ENCODE data around the gene TLR6. TPM values are rescaled to one million over a fixed set of nuclear protein-coding genes. Genes with fewer than 3 reads are reported as not detected.

The TLR6 gene
- total RNA-seq, 1 experiment from 2014 or later, result 1.5 TPM

DNA sequence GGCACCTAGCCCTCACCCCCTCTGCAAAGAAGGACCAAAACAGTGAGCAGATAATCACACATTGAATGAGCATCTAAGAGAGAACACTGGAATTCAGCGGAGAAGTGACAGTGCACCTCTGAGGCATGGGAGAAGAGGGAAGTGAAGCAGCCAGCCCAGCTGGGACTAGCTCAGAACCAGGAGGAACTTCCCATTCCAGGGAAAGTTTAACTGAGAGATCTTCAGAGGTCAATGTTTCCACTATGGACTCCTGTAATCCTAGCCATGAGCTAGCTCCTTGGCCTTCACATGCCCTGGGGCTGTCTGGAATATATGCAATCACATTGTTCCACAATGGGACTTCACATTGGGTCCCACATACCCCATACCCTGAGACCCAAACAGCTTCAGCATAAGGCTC, 24.4 kb downstream of the TLR6 start:
- TF ChIP-seq, protein P1, sequence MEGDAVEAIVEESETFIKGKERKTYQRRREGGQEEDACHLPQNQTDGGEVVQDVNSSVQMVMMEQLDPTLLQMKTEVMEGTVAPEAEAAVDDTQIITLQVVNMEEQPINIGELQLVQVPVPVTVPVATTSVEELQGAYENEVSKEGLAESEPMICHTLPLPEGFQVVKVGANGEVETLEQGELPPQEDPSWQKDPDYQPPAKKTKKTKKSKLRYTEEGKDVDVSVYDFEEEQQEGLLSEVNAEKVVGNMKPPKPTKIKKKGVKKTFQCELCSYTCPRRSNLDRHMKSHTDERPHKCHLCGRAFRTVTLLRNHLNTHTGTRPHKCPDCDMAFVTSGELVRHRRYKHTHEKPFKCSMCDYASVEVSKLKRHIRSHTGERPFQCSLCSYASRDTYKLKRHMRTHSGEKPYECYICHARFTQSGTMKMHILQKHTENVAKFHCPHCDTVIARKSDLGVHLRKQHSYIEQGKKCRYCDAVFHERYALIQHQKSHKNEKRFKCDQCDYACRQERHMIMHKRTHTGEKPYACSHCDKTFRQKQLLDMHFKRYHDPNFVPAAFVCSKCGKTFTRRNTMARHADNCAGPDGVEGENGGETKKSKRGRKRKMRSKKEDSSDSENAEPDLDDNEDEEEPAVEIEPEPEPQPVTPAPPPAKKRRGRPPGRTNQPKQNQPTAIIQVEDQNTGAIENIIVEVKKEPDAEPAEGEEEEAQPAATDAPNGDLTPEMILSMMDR (conservative IDR thresholded peaks at IDR 0.05; ENCODE audit: low read depth, low read length), result no peak
- no peak for TF ChIP-seq EZH2 (IDR thresholded peaks at IDR 0.05; ENCODE audit: borderline replicate concordance, low read depth, low read length, poor library complexity, severe bottlenecking)
- H3K27me3 ChIP-seq (replicated peaks; ENCODE audit: insufficient read depth, low read depth, low read length, poor library complexity), result no peaks in the 10 kb centered on the region
- CTCF ChIA-PET, result no interaction called here
- no peaks in the 10 kb centered on the region for H3K9me3 ChIP-seq (ENCODE audit: low read depth, low read length, poor library complexity, severe bottlenecking)
- no peaks in the 10 kb centered on the region for H3K4me1 ChIP-seq (ENCODE audit: insufficient read depth, low read length, poor library complexity, severe bottlenecking)
- POLR2A ChIA-PET (ENCODE audit: low non-redundant PET), result no interaction called here
- no TSS peak for BruUV-seq (replicated peaks)
- H3K36me3 ChIP-seq (ENCODE audit: insufficient read depth, low read length, poor library complexity, severe bottlenecking), result no peaks in the 10 kb centered on the region
- intact Hi-C loops (cut with micrococcal nuclease; ENCODE audit: unreplicated experiment), result no loop called here
- H3K4me3 ChIP-seq (ENCODE audit: low read depth, low read length, poor library complexity, severe bottlenecking), result no peak overlapping the region
- H3K27ac ChIP-seq (ENCODE audit: low read depth, low read length, poor library complexity, severe bottlenecking), result no peak overlapping the region
- no peak for DNase-seq (ENCODE audit: low spot score)

DNA sequence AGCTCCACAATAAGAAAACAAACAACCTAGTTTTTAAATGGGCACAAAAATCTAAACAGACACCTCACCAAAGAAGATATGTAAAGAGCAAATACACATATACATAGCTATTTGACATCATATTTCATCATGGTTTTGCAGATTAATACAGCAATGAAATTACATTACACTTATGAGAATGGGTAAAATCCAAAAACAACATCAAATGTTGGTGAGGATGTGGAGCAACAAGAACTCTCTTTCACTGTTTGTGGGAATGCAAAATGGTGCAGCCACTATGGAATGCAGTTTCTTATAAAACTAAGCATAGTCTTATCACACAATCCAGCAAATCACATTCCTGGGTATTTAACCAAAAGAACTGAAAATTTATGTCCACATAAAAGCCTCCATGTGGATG, 25.0 kb downstream of the TLR6 start:
- Histone ChIP-seq H3K36me3 (ENCODE audit: insufficient read depth, low read length, poor library complexity, severe bottlenecking) (no peaks in the 10 kb centered on the region), H3K4me3 (ENCODE audit: low read depth, low read length, poor library complexity, severe bottlenecking) (no peak overlapping the region), H3K27me3 (replicated peaks; ENCODE audit: insufficient read depth, low read depth, low read length, poor library complexity) (no peaks in the 10 kb centered on the region), H3K9me3 (ENCODE audit: low read depth, low read length, poor library complexity, severe bottlenecking) (no peaks in the 10 kb centered on the region), H3K4me1 (ENCODE audit: insufficient read depth, low read length, poor library complexity, severe bottlenecking) (no peaks in the 10 kb centered on the region), H3K27ac (ENCODE audit: low read depth, low read length, poor library complexity, severe bottlenecking) (no peak overlapping the region)
- POLR2A ChIA-PET (ENCODE audit: low non-redundant PET), result no interaction called here
- TF ChIP-seq, protein P1 (conservative IDR thresholded peaks at IDR 0.05; ENCODE audit: low read depth, low read length), result no peak
- TF ChIP-seq EZH2 (IDR thresholded peaks at IDR 0.05; ENCODE audit: borderline replicate concordance, low read depth, low read length, poor library complexity, severe bottlenecking), result no peak
- no peak for DNase-seq (ENCODE audit: low spot score)
- no TSS peak for BruUV-seq (replicated peaks)
- CTCF ChIA-PET, result no interaction called here
- intact Hi-C loops (cut with micrococcal nuclease; ENCODE audit: unreplicated experiment), result no loop called here

DNA sequence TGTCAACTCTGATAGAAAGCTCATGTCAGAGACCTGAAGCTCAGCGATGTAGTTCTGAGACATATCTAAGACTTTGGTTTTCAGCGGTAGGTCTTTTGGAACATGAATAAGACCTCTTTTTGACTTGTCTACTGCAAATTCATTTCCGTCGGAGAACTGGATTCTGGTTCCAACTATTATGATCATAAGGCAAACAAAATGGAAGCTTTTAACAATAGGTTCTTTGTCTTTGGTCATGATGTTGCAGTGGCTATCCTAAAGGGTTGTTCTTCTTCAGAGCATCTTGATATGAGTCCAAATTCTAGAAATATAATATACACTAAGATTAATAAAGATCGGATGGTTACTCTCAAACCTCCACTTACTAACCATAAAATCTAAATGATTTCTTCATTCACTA, 27.4 kb downstream of the TLR6 start:
- Histone ChIP-seq H3K36me3 (ENCODE audit: insufficient read depth, low read length, poor library complexity, severe bottlenecking) (no peaks in the 10 kb centered on the region), H3K9me3 (ENCODE audit: low read depth, low read length, poor library complexity, severe bottlenecking) (no peaks in the 10 kb centered on the region), H3K27ac (ENCODE audit: low read depth, low read length, poor library complexity, severe bottlenecking) (no peak overlapping the region), H3K27me3 (replicated peaks; ENCODE audit: insufficient read depth, low read depth, low read length, poor library complexity) (no peaks in the 10 kb centered on the region), H3K4me1 (ENCODE audit: insufficient read depth, low read length, poor library complexity, severe bottlenecking) (no peaks in the 10 kb centered on the region), H3K4me3 (ENCODE audit: low read depth, low read length, poor library complexity, severe bottlenecking) (no peak overlapping the region)
- intact Hi-C loops (cut with micrococcal nuclease; ENCODE audit: unreplicated experiment), result no loop called here
- CTCF ChIA-PET, result no interaction called here
- no peak for DNase-seq (ENCODE audit: low spot score)
- POLR2A ChIA-PET (ENCODE audit: low non-redundant PET), result no interaction called here
- BruUV-seq (replicated peaks), result no TSS peak
- TF ChIP-seq, protein P1 (conservative IDR thresholded peaks at IDR 0.05; ENCODE audit: low read depth, low read length), result no peak

Data from A673 (cell line).